HuH-7 (cell line): ENCODE measurements around the gene ASPRV1.
"Not testable (repeated sequence)": the region's sequence is repeated elsewhere in the genome, so short reads cannot be mapped to it uniquely, and the experiment has no call there.

Source experiments
- DNase-seq: peaks from one replicate; pipeline ENCODE4 v3.0.0; 2011; ENCODE audit warnings: low spot score

ASPRV1 gene

GRCh38 chr2:69959425-69959824 is 2.0 kb downstream of the ASPRV1 start:
- no peak for DNase-seq

- no peak for DNase-seq
Observed at GRCh38 chr2:69958480-69958879, 3.0 kb downstream of the ASPRV1 start.

GRCh38 chr2:69957965-69958364 is 3.5 kb downstream of the ASPRV1 start:
- no peak for DNase-seq

- no peak for DNase-seq
Observed at GRCh38 chr2:69956475-69956979, 4.9 kb downstream of the ASPRV1 start.

- no peak for DNase-seq
Observed at GRCh38 chr2:69955029-69955428, 6.4 kb downstream of the ASPRV1 start.

- DNase-seq, result no peak
Observed at GRCh38 chr2:69954084-69954483, 7.3 kb downstream of the ASPRV1 start.

- DNase-seq, result peak; percentile 54
Observed at GRCh38 chr2:69952336-69953115, 8.9 kb downstream of the ASPRV1 start.

GRCh38 chr2:69950671-69951070 is 10.8 kb downstream of the ASPRV1 start:
- not testable (repeated sequence) for DNase-seq

- no peak for DNase-seq
Observed at GRCh38 chr2:69950241-69950640, 11.2 kb downstream of the ASPRV1 start.

- no peak for DNase-seq
Observed at GRCh38 chr2:69948963-69949645, 12.3 kb downstream of the ASPRV1 start.

- no peak for DNase-seq
Observed at GRCh38 chr2:69948032-69948962, 13.1 kb downstream of the ASPRV1 start.

- no peak for DNase-seq
Observed at GRCh38 chr2:69947325-69947931, 14.0 kb downstream of the ASPRV1 start.

GRCh38 chr2:69946351-69947324 is 14.8 kb downstream of the ASPRV1 start:
- no peak for DNase-seq

- DNase-seq, result no peak
Observed at GRCh38 chr2:69945941-69946340, 15.5 kb downstream of the ASPRV1 start.

GRCh38 chr2:69945441-69945840 is 16.0 kb downstream of the ASPRV1 start:
- no peak for DNase-seq

GRCh38 chr2:69944756-69945155 is 16.7 kb downstream of the ASPRV1 start:
- DNase-seq, result no peak

GRCh38 chr2:69943843-69944525 is 17.4 kb downstream of the ASPRV1 start:
- no peak for DNase-seq

- DNase-seq, result no peak
Observed at GRCh38 chr2:69943000-69943842, 18.2 kb downstream of the ASPRV1 start.

GRCh38 chr2:69940691-69941090 is 20.7 kb downstream of the ASPRV1 start:
- DNase-seq, result no peak
